K562 (cell line): ENCODE results near the gene TRDMT1. TPM values are rescaled to one million over a fixed set of nuclear protein-coding genes. Genes with fewer than 3 reads are reported as not detected.
A peak's percentile ranks its signal among the peaks of the same experiment; 100 is the strongest.

Experiments
- CXXC5 ChIP-seq: fragments of 250-450 bp; sonication (Bioruptor Pico); IDR thresholded peaks from 2 replicates; pipeline ENCODE4 v1.8.0; 2022; ENCODE audit warnings: inconsistent platforms, mild to moderate bottlenecking, moderate library complexity
- ELF2 ChIP-seq: fragments of 250-450 bp; sonication (Bioruptor Pico); IDR thresholded peaks from 2 replicates; pipeline ENCODE4 v1.5.0; 2021; ENCODE audit warnings: mild to moderate bottlenecking
- L3MBTL2 ChIP-seq: fragments of 450-650 bp; IDR thresholded peaks from 2 replicates; pipeline ENCODE4 v1.6.1; 2016; ENCODE audit warnings: mild to moderate bottlenecking, moderate library complexity
- MAFF ChIP-seq: IDR thresholded peaks from 2 replicates; pipeline ENCODE4 v1.6.1; 2012; ENCODE audit warnings: low read length, improper control_type of control experiment
- MAFK ChIP-seq: IDR thresholded peaks from 2 replicates; pipeline ENCODE4 v1.6.1; 2011; ENCODE audit warnings: low read length, improper control_type of control experiment
- MTA3 ChIP-seq: fragments of 450-650 bp; formaldehyde crosslinking; IDR thresholded peaks from 2 replicates; pipeline ENCODE4 v1.6.1; 2017; ENCODE audit warnings: mild to moderate bottlenecking, borderline replicate concordance
- SOX6 ChIP-seq: fragments of 450-650 bp; IDR thresholded peaks from 2 replicates; pipeline ENCODE4 v1.6.1; 2014; ENCODE audit warnings: mild to moderate bottlenecking
- ZKSCAN1 ChIP-seq: fragments of 150-350 bp; IDR thresholded peaks from 2 replicates; pipeline ENCODE4 v1.6.1; 2016; ENCODE audit warnings: low read depth, low read length
- ZNF384 ChIP-seq: IDR thresholded peaks from 2 replicates; pipeline ENCODE4 v1.6.1; 2012; ENCODE audit warnings: low read depth, low read length, improper control_type of control experiment
- ZNF717 ChIP-seq: fragments of 250-450 bp; sonication (Bioruptor Pico); IDR thresholded peaks from 2 replicates; pipeline ENCODE4 v1.5.0; 2021
- ZSCAN32 ChIP-seq: fragments of 450-650 bp; formaldehyde crosslinking; IDR thresholded peaks from 2 replicates; pipeline ENCODE4 v1.4.0; 2020; ENCODE audit warnings: mild to moderate bottlenecking, moderate library complexity
- polyA plus RNA-seq, 8 experiments: library from polyadenylated mRNA; depleted of rRNA in 4 of 8; stranded (reverse) in 5 of 8; unstranded in 3 of 8; fragments of >200 nt; fragmentation: Nextera tagmentation in 2 of 8; fragmentation: Illumina TruSeq in 1 of 8; extraction: Ambion mirVana in 2 of 8; extraction: Trizol in 1 of 8; gene quantifications; 2 replicates each; pipeline versions ENCODE4 v1.2.1 to v1.2.3, GENCODE V29; 2011 to 2014; ENCODE audit warnings: inconsistent platforms in 1 of 8, missing spikeins in 1 of 8
- total RNA-seq, 7 experiments: library from RNA; depleted of rRNA in 6 of 7; stranded (reverse); fragments of >200 nt in 6 of 7; fragmentation: Illumina TruSeq in 2 of 7; extraction: Trizol in 2 of 7; gene quantifications; 2 replicates each; pipeline versions ENCODE4 v1.2.1 to v1.2.3, GENCODE V29; 2011 to 2021; ENCODE audit warnings: low replicate concordance in 1 of 7
- TF ChIP-seq, protein P1 (sequence below): fragments of 450-650 bp; IDR thresholded peaks from 2 replicates; pipeline ENCODE4 v1.6.1; 2016; ENCODE audit warnings: mild to moderate bottlenecking, moderate library complexity
- TF ChIP-seq, protein P2 (sequence below): fragments of 450-650 bp; IDR thresholded peaks from 2 replicates; pipeline ENCODE4 v1.6.1; 2016; ENCODE audit warnings: mild to moderate bottlenecking
- TF ChIP-seq, protein P3 (sequence below): fragments of 250-450 bp; sonication (Bioruptor Pico); IDR thresholded peaks from 2 replicates; pipeline ENCODE4 v1.5.0; 2020; ENCODE audit warnings: mild to moderate bottlenecking, borderline replicate concordance

Gene TRDMT1
- total and polyA plus RNA-seq, 9 of the 15 experiments (the other 6 are each of a cell fraction or from before 2014, with no cell fraction given) = 5.4 to 12.6 (median 9.3) TPM

DNA sequence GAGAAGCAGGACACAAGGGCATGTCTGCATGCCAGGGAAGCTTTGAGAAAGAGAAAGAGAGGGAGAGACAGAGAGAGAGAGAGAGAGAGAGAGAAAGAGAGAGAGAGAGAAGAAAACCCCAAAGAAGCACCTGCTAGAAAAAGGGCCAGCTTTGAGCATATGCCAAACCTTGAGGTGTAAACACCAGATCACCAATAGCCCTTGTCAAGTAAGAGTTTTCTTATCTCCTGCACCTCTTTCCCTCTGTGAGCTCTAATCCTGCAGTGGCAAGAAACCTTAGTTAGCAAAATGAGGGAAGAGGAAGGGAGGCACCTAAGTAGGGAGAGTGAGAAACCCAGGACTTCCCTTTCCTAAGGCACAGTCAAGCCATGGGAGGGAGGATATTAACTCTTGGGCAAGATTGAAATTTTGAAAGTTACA is 11.3 kb upstream of the TRDMT1 start (continued):
- TF ChIP-seq, protein P1, sequence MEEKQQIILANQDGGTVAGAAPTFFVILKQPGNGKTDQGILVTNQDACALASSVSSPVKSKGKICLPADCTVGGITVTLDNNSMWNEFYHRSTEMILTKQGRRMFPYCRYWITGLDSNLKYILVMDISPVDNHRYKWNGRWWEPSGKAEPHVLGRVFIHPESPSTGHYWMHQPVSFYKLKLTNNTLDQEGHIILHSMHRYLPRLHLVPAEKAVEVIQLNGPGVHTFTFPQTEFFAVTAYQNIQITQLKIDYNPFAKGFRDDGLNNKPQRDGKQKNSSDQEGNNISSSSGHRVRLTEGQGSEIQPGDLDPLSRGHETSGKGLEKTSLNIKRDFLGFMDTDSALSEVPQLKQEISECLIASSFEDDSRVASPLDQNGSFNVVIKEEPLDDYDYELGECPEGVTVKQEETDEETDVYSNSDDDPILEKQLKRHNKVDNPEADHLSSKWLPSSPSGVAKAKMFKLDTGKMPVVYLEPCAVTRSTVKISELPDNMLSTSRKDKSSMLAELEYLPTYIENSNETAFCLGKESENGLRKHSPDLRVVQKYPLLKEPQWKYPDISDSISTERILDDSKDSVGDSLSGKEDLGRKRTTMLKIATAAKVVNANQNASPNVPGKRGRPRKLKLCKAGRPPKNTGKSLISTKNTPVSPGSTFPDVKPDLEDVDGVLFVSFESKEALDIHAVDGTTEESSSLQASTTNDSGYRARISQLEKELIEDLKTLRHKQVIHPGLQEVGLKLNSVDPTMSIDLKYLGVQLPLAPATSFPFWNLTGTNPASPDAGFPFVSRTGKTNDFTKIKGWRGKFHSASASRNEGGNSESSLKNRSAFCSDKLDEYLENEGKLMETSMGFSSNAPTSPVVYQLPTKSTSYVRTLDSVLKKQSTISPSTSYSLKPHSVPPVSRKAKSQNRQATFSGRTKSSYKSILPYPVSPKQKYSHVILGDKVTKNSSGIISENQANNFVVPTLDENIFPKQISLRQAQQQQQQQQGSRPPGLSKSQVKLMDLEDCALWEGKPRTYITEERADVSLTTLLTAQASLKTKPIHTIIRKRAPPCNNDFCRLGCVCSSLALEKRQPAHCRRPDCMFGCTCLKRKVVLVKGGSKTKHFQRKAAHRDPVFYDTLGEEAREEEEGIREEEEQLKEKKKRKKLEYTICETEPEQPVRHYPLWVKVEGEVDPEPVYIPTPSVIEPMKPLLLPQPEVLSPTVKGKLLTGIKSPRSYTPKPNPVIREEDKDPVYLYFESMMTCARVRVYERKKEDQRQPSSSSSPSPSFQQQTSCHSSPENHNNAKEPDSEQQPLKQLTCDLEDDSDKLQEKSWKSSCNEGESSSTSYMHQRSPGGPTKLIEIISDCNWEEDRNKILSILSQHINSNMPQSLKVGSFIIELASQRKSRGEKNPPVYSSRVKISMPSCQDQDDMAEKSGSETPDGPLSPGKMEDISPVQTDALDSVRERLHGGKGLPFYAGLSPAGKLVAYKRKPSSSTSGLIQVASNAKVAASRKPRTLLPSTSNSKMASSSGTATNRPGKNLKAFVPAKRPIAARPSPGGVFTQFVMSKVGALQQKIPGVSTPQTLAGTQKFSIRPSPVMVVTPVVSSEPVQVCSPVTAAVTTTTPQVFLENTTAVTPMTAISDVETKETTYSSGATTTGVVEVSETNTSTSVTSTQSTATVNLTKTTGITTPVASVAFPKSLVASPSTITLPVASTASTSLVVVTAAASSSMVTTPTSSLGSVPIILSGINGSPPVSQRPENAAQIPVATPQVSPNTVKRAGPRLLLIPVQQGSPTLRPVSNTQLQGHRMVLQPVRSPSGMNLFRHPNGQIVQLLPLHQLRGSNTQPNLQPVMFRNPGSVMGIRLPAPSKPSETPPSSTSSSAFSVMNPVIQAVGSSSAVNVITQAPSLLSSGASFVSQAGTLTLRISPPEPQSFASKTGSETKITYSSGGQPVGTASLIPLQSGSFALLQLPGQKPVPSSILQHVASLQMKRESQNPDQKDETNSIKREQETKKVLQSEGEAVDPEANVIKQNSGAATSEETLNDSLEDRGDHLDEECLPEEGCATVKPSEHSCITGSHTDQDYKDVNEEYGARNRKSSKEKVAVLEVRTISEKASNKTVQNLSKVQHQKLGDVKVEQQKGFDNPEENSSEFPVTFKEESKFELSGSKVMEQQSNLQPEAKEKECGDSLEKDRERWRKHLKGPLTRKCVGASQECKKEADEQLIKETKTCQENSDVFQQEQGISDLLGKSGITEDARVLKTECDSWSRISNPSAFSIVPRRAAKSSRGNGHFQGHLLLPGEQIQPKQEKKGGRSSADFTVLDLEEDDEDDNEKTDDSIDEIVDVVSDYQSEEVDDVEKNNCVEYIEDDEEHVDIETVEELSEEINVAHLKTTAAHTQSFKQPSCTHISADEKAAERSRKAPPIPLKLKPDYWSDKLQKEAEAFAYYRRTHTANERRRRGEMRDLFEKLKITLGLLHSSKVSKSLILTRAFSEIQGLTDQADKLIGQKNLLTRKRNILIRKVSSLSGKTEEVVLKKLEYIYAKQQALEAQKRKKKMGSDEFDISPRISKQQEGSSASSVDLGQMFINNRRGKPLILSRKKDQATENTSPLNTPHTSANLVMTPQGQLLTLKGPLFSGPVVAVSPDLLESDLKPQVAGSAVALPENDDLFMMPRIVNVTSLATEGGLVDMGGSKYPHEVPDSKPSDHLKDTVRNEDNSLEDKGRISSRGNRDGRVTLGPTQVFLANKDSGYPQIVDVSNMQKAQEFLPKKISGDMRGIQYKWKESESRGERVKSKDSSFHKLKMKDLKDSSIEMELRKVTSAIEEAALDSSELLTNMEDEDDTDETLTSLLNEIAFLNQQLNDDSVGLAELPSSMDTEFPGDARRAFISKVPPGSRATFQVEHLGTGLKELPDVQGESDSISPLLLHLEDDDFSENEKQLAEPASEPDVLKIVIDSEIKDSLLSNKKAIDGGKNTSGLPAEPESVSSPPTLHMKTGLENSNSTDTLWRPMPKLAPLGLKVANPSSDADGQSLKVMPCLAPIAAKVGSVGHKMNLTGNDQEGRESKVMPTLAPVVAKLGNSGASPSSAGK = peak; percentile 55
- TF ChIP-seq ZSCAN32 (CRISPR knock-in tag) (no peak), MAFF (peak; percentile 40; the same call in 1 of the 2 replicates), MTA3 (no peak), SOX6 (0 out of 2 replicates have a peak, but pooled peaks have one; percentile 19), MAFK (peak; percentile 62; the same call in 1 of the 2 replicates), L3MBTL2 (0 out of 2 replicates have a peak, but pooled peaks have one; percentile 10), ELF2 (CRISPR knock-in tag) (no peak), ZNF384 (no peak), ZNF717 (CRISPR knock-in tag) (no peak), ZKSCAN1 (no peak), CXXC5 (CRISPR knock-in tag) (peak; percentile 40; the same call in 1 of the 2 replicates)
- TF ChIP-seq, protein P2, sequence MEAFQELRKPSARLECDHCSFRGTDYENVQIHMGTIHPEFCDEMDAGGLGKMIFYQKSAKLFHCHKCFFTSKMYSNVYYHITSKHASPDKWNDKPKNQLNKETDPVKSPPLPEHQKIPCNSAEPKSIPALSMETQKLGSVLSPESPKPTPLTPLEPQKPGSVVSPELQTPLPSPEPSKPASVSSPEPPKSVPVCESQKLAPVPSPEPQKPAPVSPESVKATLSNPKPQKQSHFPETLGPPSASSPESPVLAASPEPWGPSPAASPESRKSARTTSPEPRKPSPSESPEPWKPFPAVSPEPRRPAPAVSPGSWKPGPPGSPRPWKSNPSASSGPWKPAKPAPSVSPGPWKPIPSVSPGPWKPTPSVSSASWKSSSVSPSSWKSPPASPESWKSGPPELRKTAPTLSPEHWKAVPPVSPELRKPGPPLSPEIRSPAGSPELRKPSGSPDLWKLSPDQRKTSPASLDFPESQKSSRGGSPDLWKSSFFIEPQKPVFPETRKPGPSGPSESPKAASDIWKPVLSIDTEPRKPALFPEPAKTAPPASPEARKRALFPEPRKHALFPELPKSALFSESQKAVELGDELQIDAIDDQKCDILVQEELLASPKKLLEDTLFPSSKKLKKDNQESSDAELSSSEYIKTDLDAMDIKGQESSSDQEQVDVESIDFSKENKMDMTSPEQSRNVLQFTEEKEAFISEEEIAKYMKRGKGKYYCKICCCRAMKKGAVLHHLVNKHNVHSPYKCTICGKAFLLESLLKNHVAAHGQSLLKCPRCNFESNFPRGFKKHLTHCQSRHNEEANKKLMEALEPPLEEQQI = peak; percentile 65; the same call in 1 of the 2 replicates
- TF ChIP-seq, protein P3, sequence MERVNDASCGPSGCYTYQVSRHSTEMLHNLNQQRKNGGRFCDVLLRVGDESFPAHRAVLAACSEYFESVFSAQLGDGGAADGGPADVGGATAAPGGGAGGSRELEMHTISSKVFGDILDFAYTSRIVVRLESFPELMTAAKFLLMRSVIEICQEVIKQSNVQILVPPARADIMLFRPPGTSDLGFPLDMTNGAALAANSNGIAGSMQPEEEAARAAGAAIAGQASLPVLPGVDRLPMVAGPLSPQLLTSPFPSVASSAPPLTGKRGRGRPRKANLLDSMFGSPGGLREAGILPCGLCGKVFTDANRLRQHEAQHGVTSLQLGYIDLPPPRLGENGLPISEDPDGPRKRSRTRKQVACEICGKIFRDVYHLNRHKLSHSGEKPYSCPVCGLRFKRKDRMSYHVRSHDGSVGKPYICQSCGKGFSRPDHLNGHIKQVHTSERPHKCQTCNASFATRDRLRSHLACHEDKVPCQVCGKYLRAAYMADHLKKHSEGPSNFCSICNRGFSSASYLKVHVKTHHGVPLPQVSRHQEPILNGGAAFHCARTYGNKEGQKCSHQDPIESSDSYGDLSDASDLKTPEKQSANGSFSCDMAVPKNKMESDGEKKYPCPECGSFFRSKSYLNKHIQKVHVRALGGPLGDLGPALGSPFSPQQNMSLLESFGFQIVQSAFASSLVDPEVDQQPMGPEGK (CRISPR knock-in tag) = no peak
